Glomerular endothelial cell (primary cell): ENCODE measurements around the gene PLK1. TPM values are rescaled to one million over a fixed set of nuclear protein-coding genes. Genes with fewer than 3 reads are reported as not detected.
"Not testable (repeated sequence)": the region's sequence is repeated elsewhere in the genome, so short reads cannot be mapped to it uniquely, and the experiment has no call there.

Experiments
- DNase-seq: peaks from one replicate; pipeline ENCODE4 v3.0.0-alpha.2; 2011; ENCODE audit warnings: low read depth, low spot score; ENCODE audit errors: extremely low read depth
- total RNA-seq: library from RNA; depleted of rRNA; stranded (reverse); fragments of >200 nt; gene quantifications from 2 replicates; pipeline ENCODE4 v1.2.3, GENCODE V29; 2015

PLK1 gene
- total RNA-seq, 1 donor from 2014 or later: 25.0 TPM

DNA sequence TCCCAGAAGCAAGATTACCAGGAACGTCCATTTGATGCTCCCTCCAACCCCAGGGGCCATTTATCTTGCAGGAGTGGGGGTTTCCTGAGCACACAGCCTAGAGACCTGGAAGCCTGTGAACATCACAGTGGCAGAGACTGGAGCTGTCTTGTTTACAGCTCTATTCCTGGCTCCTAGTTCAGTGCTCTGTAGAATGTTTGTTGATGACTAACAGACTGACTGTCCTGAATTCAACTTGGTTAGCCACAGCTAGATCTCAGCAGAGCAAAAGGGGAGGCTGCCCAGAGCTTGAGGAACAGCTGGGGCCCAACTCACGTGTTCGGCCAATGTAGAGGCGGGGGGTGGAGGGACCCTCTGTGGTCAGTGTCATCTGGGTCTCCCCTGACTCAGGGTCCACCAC, 27.8 kb downstream of the PLK1 start:
- DNase-seq: no peak

DNA sequence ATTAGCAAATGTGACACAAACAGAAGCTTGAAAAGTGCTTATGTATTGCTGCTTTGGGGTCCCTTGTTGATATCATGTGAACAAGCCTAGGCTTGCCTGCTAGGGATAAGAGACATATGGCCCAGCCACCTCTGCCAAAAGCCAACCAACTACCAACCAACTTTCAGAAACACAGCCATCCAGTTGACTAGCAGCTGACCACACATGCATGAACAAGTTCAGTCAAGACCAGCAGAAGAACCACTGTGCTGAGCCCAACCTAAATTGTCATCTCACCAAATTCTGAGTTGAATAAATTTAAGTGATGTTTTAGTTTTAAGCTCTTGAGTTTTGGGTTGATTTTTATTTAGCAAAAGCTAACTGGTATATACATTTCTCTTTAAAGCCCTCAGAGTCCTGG, 30.8 kb downstream of the PLK1 start:
- DNase-seq: no peak

GRCh38 chr16:23710008-23710407, 31.3 kb downstream of the PLK1 start:
- DNase-seq: no peak

DNA sequence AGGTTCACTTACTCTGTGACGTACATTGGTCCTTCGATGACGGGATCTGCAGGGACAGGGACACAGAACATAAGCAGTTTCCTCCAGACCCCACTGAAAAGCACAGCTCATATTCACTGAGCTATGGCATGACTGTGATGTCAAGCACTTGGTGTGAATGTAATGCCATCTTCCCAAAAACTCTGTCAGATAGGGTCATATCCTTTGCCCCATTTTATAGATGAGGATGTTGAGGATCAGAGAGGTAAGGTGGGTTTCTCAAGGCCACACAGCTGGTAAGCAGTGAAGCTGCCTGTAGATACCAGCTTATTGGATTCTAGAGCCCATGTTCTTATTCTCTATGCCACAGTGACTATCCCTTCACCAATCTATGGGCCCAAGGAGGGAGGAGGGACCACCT, 31.8 kb downstream of the PLK1 start:
- DNase-seq: no peak

- DNase-seq: no peak
Observed at GRCh38 chr16:23711785-23712184, 33.1 kb downstream of the PLK1 start.

DNA sequence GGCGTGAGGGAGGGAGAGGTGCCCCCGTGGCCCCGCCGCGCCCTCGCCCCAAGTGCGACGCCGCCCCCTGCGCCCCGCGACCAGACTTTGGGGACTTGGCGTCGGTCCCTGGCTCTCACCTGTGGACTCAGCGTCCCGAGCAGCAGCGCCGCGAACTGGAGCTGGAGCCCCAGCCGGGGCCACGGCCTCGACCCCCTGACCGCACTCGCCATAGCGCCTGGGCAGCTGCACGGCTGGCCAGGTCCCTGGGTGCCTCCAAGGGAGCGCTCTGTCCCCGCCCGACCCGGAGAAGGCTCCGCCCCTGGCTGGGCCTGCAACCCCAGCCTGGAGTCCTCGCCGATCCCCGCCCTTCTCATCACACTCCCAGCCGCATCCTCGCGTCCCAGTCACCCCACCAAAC, 34.3 kb downstream of the PLK1 start, which contains the start of gene ERN2:
Gene ERN2, minus strand, starts transcription at position 247 of the 400 bp plus-strand sequence. Its CDS starts 35 bp downstream, at position 212.
- no peak for DNase-seq

- DNase-seq: no peak
Observed at GRCh38 chr16:23716484-23716883, 37.8 kb downstream of the PLK1 start.

- not testable (repeated sequence) for DNase-seq
Observed at GRCh38 chr16:23722613-23723240, 44.0 kb downstream of the PLK1 start.

DNA sequence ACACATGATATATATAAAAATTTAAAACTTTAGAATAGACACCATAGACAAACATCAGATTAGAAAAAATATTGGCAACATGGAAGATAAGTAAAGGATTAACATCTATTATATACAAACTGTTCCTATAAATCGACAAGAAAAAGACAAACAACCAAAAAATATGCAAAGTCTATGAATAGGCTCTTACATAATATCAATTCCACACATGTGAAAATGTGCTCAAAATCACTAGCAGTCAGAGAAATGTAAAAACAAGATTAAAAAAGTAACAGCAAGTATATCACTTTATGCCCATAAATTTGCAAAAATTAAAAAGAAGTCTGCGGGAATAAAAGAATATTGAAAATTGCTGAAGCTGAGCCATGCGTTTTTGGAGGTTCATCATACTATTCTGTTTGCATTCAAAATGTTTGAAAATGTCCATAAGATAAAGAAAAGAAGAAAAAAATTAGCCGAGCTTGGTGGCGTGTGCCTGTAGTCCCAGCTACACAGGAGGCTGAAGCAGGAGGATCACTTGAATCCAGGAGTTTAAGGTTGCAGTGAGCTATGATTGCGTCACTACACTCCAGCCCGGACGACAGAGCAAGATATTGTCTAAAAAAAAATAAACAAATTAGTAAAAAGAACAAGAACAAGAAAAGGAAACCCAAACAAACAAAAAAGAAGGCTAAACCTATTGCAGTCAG, 45.6 kb downstream of the PLK1 start:
- no peak for DNase-seq

DNA sequence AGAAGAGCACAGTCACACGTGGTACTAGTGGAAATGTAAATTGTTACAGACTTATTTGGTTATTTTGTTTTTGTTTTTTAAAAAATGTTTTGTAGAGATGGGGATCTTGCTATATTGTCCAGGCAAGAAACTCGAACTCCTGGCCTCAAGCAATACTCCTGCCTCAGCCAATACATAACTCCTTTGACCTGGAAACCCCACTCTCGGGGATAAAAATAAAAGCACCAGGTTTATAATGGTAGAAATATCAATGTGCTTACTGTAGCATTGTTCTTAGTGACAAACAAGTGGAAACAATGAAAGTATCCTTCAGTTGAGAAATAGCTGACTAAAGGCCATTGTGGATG, 46.1 kb downstream of the PLK1 start:
- no peak for DNase-seq

DNA sequence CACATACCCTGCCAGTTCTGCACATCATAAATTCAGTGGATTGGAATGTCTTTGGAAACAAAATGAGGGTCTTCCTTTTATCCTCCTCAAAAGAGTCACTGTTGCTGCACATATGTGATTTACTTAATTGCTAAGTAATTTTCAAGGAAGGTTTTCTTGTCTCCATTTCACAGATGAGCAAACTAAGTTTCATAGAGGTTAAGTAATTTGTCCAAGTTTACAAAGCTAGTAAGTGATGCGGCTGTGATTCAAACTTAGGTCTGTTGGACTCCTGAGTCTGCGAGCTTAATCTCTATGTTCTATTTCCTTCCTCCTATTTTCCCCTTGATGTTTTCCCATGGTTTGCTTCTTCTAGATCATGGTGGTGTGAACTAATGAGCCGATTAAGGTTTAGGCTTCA, 48.0 kb downstream of the PLK1 start:
- no peak for DNase-seq

- DNase-seq: no peak
Observed at GRCh38 chr16:23728112-23728477, 49.4 kb downstream of the PLK1 start.

DNA sequence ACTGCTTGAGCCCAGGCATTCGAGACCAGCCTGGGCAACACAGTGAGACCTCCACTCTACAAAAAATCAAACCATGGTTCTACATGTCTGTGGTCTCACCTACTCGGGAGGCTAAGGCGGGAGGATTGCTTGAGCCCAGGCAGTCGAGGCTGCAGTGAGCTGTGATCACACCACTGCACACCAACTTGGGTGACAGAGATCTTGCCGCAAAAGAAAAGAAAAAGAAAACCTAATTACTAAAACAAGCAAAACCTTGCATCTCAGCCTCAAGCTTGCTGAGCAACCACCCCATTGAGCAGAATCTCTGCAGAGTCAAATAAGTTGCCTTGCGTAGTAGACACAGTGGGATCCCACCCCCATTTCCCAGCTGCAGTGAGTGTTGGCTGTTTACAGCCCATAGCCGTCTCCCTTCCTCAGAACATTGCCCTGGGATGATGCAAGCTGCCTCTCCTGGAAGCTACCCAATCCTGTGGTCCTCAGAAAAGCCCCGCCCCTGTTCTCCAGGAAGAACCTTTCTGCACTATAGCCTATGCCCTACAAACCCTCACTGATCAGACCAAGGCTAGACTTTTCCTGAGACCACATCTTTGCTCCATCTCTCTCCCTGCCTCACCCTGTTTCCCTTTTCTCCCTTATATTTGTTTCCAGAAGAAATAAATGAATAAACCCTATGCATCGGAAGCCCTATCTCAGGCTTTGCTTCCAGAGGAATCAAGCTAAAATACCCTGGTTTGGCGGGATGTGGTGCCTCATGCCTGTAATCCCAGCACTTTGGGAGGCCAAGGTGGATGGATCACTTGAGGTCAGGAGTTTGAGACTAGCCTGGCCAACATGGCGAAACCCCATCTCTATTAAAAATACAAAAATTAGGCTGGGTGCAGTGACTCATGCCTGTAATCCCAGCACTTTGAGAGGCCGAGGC, 51.1 kb downstream of the PLK1 start:
- no peak for DNase-seq

- DNase-seq: no peak
Observed at GRCh38 chr16:23734176-23734893, 55.6 kb downstream of the PLK1 start.

- not testable (repeated sequence) for DNase-seq
Observed at GRCh38 chr16:23737423-23738028, 58.8 kb downstream of the PLK1 start.

- no peak for DNase-seq
Observed at GRCh38 chr16:23739516-23739915, 60.8 kb downstream of the PLK1 start.
